Fibroblast of villous mesenchyme (primary cell): ENCODE results near the gene ASTN2. TPM values are rescaled to one million over a fixed set of nuclear protein-coding genes. Genes with fewer than 3 reads are reported as not detected.

Experiments
- DNase-seq: peaks from one replicate; pipeline ENCODE4 v3.0.0-alpha.2; 2010; ENCODE audit warnings: low read depth
- H3K4me3 ChIP-seq: 2 replicates; pipeline ENCODE4 v1.5.1; 2011; ENCODE audit warnings: low read depth, mild to moderate bottlenecking, low read length
- total RNA-seq: library from RNA; depleted of rRNA; stranded (reverse); fragments of >200 nt; gene quantifications from 2 replicates; pipeline ENCODE4 v1.2.3, GENCODE V29; 2012
- TF ChIP-seq, protein P1 (sequence below): IDR thresholded peaks from 2 replicates; pipeline ENCODE4 v1.5.1; 2012; ENCODE audit warnings: low read depth, mild to moderate bottlenecking, low read length; ENCODE audit not compliant: insufficient read depth

Gene ASTN2
- total RNA-seq, 1 donor = 5.6 TPM

DNA sequence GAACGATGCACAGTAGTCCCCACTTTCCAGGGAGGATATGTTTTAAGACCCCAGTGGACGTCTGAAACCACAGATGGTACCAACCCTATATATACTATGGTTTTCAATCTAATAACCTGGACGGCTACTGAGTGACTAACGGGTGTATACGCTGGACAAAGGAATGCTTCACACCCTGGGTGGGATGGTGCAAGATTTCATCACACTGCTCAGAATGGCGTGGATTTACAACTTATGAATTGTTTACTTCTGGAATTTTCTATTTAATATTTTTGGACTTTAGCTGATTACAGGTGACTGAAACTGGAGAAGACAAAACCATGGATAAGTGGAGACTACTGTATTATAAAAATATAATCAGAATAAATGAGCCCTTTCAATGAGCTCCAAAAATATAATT, 875.3 kb downstream of the ASTN2 start:
- TF ChIP-seq, protein P1, sequence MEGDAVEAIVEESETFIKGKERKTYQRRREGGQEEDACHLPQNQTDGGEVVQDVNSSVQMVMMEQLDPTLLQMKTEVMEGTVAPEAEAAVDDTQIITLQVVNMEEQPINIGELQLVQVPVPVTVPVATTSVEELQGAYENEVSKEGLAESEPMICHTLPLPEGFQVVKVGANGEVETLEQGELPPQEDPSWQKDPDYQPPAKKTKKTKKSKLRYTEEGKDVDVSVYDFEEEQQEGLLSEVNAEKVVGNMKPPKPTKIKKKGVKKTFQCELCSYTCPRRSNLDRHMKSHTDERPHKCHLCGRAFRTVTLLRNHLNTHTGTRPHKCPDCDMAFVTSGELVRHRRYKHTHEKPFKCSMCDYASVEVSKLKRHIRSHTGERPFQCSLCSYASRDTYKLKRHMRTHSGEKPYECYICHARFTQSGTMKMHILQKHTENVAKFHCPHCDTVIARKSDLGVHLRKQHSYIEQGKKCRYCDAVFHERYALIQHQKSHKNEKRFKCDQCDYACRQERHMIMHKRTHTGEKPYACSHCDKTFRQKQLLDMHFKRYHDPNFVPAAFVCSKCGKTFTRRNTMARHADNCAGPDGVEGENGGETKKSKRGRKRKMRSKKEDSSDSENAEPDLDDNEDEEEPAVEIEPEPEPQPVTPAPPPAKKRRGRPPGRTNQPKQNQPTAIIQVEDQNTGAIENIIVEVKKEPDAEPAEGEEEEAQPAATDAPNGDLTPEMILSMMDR = no peak
- no peak for DNase-seq
- H3K4me3 ChIP-seq = no peak overlapping the region

DNA sequence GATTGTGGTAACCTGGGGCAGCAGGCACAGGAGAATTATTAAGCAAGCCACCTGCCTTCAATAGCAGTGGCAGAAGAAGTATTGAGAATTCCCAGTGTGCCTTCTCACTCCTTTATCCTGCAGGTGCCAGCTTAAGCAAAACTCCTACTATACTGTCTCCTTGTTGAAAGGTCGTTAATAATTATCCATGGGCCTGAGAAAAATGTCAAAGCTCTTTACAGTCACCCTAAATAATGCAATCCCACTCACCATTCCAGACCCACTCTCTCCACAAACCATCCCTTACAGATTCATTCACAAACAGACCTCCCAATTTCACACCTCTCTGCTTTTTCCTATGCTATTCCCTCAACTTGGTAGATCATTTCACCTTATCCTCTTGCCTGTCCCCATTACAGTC, 889.2 kb downstream of the ASTN2 start:
- H3K4me3 ChIP-seq = no peak overlapping the region
- TF ChIP-seq, protein P1 = no peak

DNA sequence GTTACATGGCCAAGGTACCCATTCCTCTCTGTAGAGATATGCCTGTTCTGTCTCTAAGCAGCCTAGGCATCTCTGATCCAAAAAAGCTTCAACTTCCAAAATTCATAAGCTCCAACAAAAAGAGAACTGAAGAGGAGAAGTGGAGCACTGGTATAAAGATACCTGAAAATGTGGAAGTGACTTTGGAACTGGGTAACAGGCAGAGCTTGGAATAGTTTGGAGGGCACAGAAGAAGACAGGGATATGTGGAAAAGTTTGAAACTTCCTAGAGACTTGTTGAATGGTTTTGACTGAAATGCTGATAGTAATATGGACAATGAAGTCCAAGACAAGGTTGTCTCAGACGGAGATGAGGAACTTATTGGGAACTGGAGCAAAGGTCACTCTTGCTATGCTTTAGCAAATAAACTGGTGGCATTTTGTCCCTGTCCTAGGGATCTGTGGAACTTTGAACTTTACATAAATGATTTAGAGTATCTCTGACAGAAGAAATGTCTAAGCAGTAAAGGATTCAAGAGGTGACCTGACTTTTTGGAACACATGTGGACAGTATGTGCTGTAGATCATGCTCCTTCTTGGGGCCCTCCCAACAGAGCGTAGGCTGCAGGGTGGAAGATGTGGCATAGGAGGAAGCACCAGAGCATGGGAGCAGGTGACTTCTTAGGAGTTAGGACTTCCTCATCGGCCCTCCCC, 889.9 kb downstream of the ASTN2 start:
- H3K4me3 ChIP-seq = no peak overlapping the region
- DNase-seq = no peak
- TF ChIP-seq, protein P1 = no peak

More for the DNA sequence above, 889.2 kb downstream of the ASTN2 start:
- no peak for DNase-seq

DNA sequence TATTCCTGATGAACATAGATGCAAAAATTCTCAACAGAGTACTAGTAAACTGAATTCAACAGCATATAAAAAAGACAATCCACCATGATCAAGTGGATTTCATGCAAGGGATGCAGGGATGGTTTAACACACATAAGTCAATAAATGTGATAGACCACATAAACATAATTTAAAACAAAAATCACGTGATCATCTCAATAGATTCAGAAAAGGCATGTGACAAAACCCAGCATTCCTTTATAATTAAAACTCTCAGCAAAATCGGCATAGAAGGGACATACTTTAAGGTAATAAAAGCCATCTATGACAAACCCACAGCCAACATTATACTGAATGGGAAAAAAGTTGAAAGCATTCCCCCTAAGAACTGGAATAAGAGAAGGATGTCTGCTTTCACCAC, 894.6 kb downstream of the ASTN2 start:
- no peak for DNase-seq
- TF ChIP-seq, protein P1 = no peak
- H3K4me3 ChIP-seq = no peak overlapping the region

DNA sequence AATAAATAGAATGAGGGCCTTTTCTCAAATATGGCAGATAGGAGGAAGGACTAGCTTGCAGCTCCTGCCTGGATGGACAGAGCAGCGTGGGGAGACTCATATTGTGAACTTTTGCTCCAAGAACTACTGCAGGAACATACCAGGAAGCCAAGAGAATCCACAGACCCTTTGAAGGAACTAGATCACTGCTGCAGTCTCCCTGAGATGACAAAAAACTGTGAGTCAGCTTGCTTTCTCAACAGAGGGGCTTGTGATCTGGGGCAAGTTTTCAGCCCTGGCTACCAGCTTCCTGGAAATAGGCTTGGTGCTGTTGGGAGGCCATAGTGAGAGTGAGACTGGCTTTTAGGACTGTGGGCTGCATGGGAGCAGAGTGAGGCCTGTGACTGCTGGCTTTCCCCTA, 898.4 kb downstream of the ASTN2 start:
- no peak for DNase-seq
- no peak overlapping the region for H3K4me3 ChIP-seq

DNA sequence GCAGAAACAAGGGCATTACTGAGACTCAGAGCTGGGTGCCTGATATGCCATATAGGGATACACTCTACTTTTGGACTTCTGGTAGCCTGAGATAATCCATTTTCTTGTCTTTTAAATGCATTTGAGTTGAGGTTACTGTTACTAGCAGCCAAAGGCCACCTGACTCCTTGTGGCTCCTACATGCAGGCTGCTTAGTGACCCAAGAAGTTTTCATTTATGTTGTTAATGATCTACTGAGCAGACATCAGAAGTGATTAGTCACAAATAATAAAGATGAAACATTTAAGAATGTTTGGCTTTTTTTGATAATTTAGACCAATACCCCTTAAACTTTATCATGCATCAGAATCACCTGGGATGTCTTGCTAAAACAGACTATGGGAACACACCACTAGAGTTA, 899.3 kb downstream of the ASTN2 start:
- no peak for DNase-seq
- TF ChIP-seq, protein P1 = no peak
- H3K4me3 ChIP-seq = no peak overlapping the region

More for the DNA sequence above, 898.4 kb downstream of the ASTN2 start:
- TF ChIP-seq, protein P1 = no peak

DNA sequence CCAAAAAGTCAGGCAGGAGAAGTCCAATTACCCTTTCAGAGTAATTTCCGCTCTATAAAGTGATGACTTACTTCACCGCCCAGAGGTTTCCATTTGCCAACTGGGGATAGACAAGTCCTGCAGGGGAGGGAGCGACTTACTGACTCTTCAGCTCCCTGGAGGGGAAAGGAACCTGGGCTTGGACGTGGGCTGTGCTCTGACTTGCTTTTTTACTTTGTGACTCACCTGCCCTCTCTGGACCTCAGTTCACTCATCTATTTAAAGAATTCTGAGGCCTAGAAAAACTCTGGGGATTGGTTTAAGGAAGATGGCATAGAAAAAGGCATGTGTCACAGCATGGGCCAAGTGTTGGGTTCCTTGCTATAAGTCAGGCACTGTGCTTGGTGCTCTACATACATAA, 908.2 kb downstream of the ASTN2 start:
- no peak overlapping the region for H3K4me3 ChIP-seq
- TF ChIP-seq, protein P1 = no peak
- DNase-seq = no peak
